NCI-H1105 treated with DMSO at 0.1 percent for 48 hours (cell line): ENCODE data around the gene SELENOS.
"Not testable (repeated sequence)": the region's sequence is repeated elsewhere in the genome, so short reads cannot be mapped to it uniquely, and the experiment has no call there.

ENCODE experiments used
- DNase-seq: peaks from one replicate; lab custom pipeline; 2025; lab: John Stamatoyannopoulos, UW

Gene SELENOS

DNA sequence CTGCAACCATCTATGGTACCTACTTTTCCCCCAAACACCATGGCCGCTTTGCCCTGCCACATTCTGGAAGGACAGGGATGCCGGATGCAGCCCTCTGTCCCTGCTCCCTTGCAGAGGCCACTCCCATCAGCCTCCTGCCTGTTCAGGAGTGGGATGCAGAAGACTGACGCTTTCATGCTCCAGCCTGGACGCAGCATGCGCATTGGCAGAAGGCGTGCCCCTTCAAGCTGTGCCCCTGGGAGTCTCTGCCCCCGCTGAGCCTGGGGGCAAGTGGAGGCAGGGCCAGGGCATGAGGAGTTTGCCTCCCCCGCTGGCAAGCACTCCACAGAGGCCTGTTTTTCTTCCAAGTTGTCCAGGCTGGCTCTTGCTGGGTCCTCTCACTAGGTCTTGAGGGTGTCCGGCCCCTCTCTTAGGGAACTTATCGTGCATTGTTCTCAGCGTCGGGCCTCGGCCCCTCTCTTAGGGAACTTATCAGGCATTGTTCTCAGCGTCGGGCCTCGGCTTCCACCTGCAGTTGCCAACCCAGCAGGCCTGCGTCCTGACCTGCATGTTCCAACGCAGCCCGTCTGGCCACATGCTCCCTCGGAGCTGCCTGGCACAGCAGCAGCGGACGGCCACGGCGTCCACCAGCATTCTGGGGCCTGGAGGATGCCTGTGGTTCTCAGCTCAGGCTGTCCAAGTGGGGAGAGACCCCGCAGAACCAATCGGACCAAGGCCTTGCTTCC is 32.3 kb upstream of the SELENOS start:
- no peak for DNase-seq

- DNase-seq, result no peak
These were observed 31.5 kb upstream of the SELENOS start for GRCh38 chr15:101308604-101309435.

- DNase-seq, result no peak
These were observed 30.8 kb upstream of the SELENOS start for GRCh38 chr15:101307897-101308603.

- no peak for DNase-seq
These were observed 30.0 kb upstream of the SELENOS start for GRCh38 chr15:101307048-101307896.

DNA sequence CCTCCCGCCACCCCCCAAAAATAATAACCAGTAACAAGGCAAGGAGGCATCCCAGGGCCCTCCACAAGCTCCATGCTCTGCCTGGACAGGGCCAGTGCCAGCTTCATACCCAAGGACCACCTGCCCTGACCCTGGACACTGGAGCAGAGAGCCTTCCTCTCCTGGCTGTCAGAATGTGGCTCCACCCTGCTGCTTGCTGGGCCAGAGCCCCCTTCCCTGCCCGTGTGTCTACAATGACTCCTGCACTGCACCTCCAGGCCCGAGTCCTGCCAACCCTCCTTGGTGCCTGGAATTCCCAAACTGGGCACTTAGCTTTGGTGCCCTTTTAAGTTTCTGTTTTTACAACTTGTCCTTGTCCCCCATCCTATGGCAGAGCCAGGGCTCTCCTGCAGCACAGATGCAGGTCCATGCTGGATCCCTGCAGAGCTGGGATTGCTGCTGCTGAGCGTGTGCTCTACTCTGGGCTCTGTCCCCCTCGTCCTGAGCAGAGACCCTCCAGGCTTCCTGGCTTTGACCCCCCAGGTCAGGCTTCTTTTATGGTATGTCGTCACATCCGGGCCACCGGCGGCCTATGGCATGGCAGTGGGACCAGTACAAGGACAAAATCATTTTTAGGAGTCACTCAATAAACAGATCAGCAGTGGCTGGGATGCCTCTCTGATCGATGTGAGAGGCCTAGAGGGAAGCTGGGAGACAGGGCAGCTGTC is 29.2 kb upstream of the SELENOS start:
- no peak for DNase-seq

DNA sequence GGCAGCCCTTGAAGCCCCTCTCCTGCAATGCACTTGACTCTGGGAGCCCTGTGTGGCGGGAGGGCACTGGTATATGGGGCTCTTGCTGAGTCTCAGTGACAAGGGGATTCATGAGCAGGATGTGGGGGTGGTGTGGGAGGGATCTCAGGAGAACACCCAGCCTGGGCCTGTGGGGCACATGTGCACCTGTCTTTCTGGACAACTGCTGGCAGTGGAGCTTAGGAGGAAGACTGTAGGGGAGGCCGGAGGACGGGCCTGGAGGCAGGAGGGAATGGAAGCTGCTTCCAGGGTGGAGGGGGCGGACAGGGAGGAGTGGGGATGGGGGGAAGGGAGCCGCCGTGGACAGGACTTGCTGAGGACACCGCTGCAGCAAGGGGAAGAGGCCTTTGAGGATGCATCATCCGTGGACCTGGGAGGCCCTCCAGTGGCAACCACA is 28.6 kb upstream of the SELENOS start:
- DNase-seq, result no peak

GRCh38 chr15:101303408-101303807 is 26.1 kb upstream of the SELENOS start:
- DNase-seq, result no peak

GRCh38 chr15:101296418-101297405 is 19.4 kb upstream of the SELENOS start:
- no peak for DNase-seq

DNA sequence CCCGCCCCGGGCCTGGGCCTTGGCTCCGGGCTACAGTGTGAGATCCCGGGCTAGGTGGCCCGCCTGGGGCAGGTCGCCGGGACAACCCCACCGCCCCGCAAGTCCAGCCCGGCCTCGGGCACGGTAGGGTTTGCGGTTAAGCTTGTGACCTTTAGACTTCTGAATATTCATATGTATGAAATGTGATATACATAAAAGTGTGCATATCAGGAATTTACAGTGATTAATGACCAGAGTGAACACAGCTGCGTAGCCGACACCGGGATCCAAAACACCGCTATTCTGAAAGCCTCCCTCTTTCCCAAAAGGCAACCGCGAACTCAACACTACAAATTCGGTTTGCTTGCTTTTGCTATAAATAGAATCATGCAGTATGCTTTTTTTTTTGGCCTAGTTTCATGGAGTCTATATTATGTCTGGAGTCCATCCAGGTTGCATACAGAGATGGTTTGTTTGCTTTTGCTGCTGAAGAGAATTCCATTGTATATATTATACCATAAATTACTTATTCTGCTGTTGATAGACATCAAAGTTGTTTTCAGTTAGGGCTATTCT is 18.4 kb upstream of the SELENOS start:
- DNase-seq, result peak; percentile 30

DNA sequence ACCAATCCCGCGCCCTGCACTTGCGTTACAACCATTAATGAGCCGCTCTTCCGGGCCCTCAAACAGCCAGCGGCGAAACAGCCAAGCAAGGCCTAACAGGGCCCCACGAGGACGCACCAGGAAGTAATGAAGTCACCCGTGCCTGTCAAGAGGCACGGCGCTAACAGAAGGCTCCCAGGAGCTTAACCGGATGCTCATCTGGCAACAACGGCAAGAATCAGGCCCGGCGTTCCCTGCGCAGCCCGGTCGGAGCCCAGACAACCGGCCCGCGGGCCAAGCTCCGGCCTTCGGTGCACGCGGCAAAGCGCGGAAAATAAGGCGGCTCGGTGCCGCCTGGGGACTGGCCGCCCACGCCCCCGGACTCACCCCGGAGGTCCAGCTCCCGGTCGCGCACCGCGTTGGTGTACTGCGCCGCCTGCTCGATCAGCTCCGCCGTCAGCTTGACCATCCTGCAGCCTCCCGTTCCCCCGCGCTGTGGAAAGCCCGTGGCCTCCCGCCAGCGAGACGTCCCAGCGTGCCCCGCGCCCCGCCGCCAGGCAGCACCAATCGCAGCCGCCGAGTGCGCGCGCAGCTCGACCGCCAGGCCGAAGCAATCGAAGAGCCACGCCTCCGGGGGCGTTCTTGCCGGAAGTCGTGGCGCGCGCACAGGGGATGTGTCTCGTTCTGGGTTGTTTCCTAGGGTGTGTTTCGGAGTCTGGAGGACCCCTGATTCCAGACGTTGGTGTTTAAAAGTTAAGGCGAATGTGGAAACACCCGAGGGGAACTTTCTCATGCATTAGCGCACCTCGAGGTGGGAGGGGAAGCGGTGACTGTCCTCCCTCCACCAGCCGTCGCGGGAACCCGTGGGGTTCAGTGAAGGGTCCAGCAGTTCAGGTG is 17.7 kb upstream of the SELENOS start, which contains the start of gene SNRPA1:
TSS of gene SNRPA1 (minus strand) at position 518 of the 876 bp plus-strand sequence. CDS start at position 448, 70 bp downstream.
- peak; percentile 95 for DNase-seq

GRCh38 chr15:101293122-101293521 is 15.8 kb upstream of the SELENOS start:
- no peak for DNase-seq

DNA sequence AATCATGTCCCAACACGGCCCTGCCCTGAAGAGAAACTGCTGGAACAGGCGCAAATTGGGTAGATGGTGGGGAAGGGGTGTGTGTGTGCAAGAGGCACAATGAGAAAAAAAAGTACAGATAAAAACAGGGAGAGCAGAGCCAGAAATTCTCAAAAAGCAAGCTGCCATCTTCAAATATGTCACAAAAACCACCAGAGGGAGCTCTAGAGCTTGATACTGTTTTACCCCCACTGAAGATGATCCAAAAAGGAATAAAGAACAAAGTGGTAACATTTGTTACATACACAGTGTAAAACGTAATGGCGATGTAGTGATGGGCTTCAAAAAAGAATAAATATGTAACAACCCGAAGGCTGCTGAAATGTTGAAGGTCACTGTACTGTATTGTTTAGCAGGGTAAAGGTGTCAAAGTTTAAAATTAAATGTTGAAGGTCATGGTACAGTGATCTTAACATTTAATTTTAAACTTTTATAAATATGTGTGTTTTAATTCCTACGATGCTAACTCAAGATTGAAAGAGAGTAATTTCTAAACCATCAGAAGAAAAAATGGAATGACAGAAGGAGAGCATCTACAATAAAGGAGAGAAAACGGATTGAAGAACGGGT is 11.7 kb upstream of the SELENOS start:
- peak; percentile 47 for DNase-seq

GRCh38 chr15:101287342-101287741 is 10.1 kb upstream of the SELENOS start:
- not testable (repeated sequence) for DNase-seq

GRCh38 chr15:101286471-101287114 is 9.3 kb upstream of the SELENOS start:
- no peak for DNase-seq

DNA sequence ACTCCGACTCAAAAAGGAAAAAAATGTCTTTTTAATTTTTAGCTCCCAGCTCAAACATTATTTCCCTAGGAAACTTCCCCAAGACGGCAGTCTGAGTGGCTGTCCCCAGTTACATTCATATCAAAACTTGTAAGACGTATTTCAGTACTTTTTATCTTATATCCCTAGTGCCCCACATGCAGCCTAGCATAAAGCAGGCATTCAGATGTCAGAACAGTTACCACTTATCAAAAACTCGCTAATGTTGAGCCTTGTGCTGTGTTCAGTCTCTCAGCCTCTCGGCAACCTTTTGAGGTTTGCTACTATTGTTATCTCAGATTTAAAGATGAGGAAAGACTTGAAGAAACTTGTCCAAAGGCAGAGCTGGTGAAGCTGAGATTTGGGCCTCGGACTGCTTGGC is 6.6 kb upstream of the SELENOS start:
- no peak for DNase-seq

DNA sequence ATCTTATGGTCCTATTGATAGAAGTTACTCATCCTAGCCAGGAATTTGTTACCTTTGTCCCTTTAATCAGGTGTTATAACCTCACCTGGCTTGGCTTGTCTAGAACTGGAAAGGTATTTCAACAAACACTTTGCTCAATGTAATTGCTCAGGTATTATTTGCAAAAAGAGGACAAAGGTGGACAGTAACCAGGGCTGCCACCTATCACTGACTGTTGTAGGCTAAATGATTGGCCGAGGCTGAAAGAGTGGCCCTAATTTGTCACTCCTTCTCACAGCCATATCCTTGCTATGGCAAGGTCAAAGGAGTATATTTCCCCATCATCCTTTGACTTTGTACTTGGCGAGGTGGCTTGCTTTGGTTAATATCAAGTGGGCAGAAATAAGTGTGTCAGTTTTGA is 2.7 kb upstream of the SELENOS start:
- no peak for DNase-seq

DNA sequence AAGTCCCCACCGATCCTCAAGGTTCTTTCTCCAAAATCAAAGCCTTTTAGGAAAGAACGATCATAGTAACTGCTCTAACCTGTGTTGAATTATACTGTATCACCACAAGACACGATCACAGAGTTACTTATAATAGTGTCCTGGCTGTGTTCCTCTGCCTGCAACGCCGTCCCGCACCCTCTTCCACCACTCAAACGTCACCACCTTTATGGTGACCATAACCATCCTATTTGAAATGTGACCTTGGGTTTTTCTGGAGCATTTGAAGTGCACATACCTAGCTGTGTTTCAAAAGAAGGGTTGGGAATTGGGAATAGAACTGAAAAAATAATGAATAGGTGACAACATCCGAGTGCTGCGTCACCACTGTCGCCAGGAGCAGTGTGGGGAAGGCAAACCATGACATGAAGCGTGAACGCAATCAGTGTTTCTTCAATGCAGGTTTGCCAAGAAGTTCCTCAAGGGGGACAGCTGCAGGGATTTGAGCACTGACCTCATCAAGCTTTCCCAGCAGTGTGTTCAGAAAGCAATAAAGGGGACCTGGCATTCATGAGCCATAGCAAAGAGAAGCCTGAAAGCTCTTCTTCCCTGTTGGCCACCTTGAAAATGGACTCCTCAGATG is 769 bp upstream of the SELENOS start:
- DNase-seq, result peak; percentile 33
